Stomach (tissue), 9 donors: ENCODE results near the gene GNG3. TPM values are rescaled to one million over a fixed set of nuclear protein-coding genes. Genes with fewer than 3 reads are reported as not detected.
A peak's percentile ranks its signal among the peaks of the same experiment; 100 is the strongest.
"Not testable (repeated sequence)": the region's sequence is repeated elsewhere in the genome, so short reads cannot be mapped to it uniquely, and the experiment has no call there.

Experiments
- DNase-seq, 2 donors: peaks; one replicate each; pipeline versions ENCODE4 v3.0.0 to v3.0.0-alpha.2; 2013 to 2019
- H3K27ac ChIP-seq, 5 donors: fragments of 200-600 bp in 4 of 5; sonication (generic) in 4 of 5; one replicate each; pipeline ENCODE4 v1.5.1; 2013 to 2019; ENCODE audit warnings: mild to moderate bottlenecking in 1 of 5, moderate library complexity in 1 of 5
- H3K27me3 ChIP-seq, 3 donors: fragments of 200-600 bp; sonication (generic); one replicate each; pipeline ENCODE4 v1.5.1; 2017 to 2019; ENCODE audit warnings: mixed run types in 1 of 3
- H3K36me3 ChIP-seq, 4 donors: fragments of 200-600 bp; sonication (generic); 1 replicate in 3 of 4; 2 replicates in 1 of 4; pipeline ENCODE4 v1.5.1; 2016 to 2019
- H3K4me1 ChIP-seq, 4 donors: fragments of 200-600 bp; sonication (generic); one replicate each; pipeline ENCODE4 v1.5.1; 2016 to 2019
- H3K4me3 ChIP-seq, 4 donors: fragments of 200-600 bp; sonication (generic) in 3 of 4; one replicate each; pipeline ENCODE4 v1.5.1; 2016 to 2019; ENCODE audit warnings: mild to moderate bottlenecking in 1 of 4
- H3K9me3 ChIP-seq, 4 donors: fragments of 200-600 bp; sonication (generic); one replicate each; pipeline ENCODE4 v1.5.1; 2016 to 2019
- CTCF ChIP-seq, 7 experiments: fragments of 450-650 bp in 4 of 7; fragments of 200-600 bp in 3 of 7; sonication (generic) in 3 of 7; IDR thresholded peaks; one replicate each; pipeline ENCODE4 v1.5.1; 2016 to 2019; ENCODE audit warnings: antibody characterized with exemption in 7 of 7, control low read depth in 2 of 7, mild to moderate bottlenecking in 1 of 7
- EP300 ChIP-seq: sonication (generic); formaldehyde crosslinking; IDR thresholded peaks from one replicate; pipeline ENCODE4 v1.6.1; 2017; ENCODE audit warnings: antibody characterized with exemption
- POLR2A ChIP-seq, 4 donors: fragments of 450-650 bp; IDR thresholded peaks; one replicate each; pipeline ENCODE4 v1.6.1; 2016; ENCODE audit warnings: antibody characterized with exemption in 4 of 4, control low read depth in 2 of 4, mild to moderate bottlenecking in 1 of 4, moderate library complexity in 1 of 4
- POLR2AphosphoS5 ChIP-seq, 3 donors: sonication (generic); formaldehyde crosslinking; IDR thresholded peaks; one replicate each; pipeline ENCODE4 v1.6.1; 2016; ENCODE audit warnings: antibody characterized with exemption in 3 of 3
- WGBS, 5 donors: extraction: QIAGEN DNeasy Blood & Tissue Kit in 3 of 5; methylation state at CpG; one replicate each; pipeline versions ENCODE4 v1.1.5 to v1.1.7; 2013 to 2018; 5-methylcytosine and 5-hydroxymethylcytosine counted together
- intact Hi-C: fragments of 100-400 bp; cut with DNase I; formaldehyde crosslinking; loops from one replicate; pipeline ENCODE4 v1.15.1; 2023; ENCODE audit warnings: low total_unique reads
- polyA plus RNA-seq, 3 donors: library from polyadenylated mRNA; stranded (reverse); fragments of 200-250 nt; gene quantifications; one replicate each; pipeline ENCODE4 v1.2.3, GENCODE V29; 2013
- total RNA-seq, 5 donors: library from RNA; depleted of rRNA; stranded (reverse); fragments of >200 nt; gene quantifications; one replicate each; pipeline versions ENCODE4 v1.1.0 to v1.2.3, GENCODE V29; 2014 to 2016
- donor health status: healthy with polysubstance abuse.
- donor health status: Bipolar disorder and iron deficiency.
- donor health status: healthy.

The GNG3 gene
- total and polyA plus RNA-seq, 8 donors = 0.75 TPM; not detected in 7

GRCh38 chr11:62726915-62727164, 19.4 kb downstream of the GNG3 start:
- Histone ChIP-seq H3K36me3 (peaks cover 27 to 37% (median 37%) of the 10 kb centered on the region in 4 donors), H3K9me3 (no peaks in the 10 kb centered on the region), H3K27me3 (no peaks in the 10 kb centered on the region), H3K4me1 (peaks cover 35 to 73% (median 57%) of the 10 kb centered on the region in 4 donors), H3K4me3 (peak overlapping the region; percentile 88 to 99 (median 93)), H3K27ac (peak overlapping the region; percentile 90 to 99 (median 95))
- intact Hi-C loops = no loop called here
- no peak for DNase-seq
- TF ChIP-seq CTCF (IDR thresholded peaks at IDR 0.05) (no peak), EP300 (no peak), POLR2AphosphoS5 (IDR thresholded peaks at IDR 0.05) (no peak), POLR2A (IDR thresholded peaks at IDR 0.05) (no peak)
- 0 to 1% (median 0%) methylated on average over 1 to 37 of the region's 37 CpGs for WGBS, 5 donors

- H3K4me1 ChIP-seq = peaks cover 35 to 72% (median 58%) of the 10 kb centered on the region in 4 donors
- H3K4me3 ChIP-seq = peak within 1 kb of the TSS; percentile 88 to 99 (median 93)
- H3K27ac ChIP-seq = peak within 1 kb of the TSS; percentile 90 to 99 (median 95)
- 0 to 1% (median 0%) methylated on average over 48 to 72 of the region's 72 CpGs for WGBS, 5 donors
- TF ChIP-seq POLR2A (IDR thresholded peaks at IDR 0.05) (peak in 1 of 4 donors; percentile 81), POLR2AphosphoS5 (IDR thresholded peaks at IDR 0.05) (peak; percentile 78 to 96 (median 93)), CTCF (IDR thresholded peaks at IDR 0.05) (no peak), EP300 (no peak)
- H3K9me3 ChIP-seq = no peaks in the 10 kb centered on the region
- peak; percentile 99 to 100 for DNase-seq
- intact Hi-C loops = no loop called here
- no peaks in the 10 kb centered on the region for H3K27me3 ChIP-seq
- H3K36me3 ChIP-seq = peaks cover 22 to 36% (median 32%) of the 10 kb centered on the region in 4 donors
Measured at GRCh38 chr11:62727165-62727871, 19.8 kb downstream of the GNG3 start, which contains the start of gene HNRNPUL2. Gene HNRNPUL2 (minus strand): TSS chr11:62727457. CDS start chr11:62727156, 301 bp downstream.

- Histone ChIP-seq H3K36me3 (peaks cover 17 to 35% (median 29%) of the 10 kb centered on the region in 4 donors), H3K27ac (peak overlapping the region; percentile 90 to 99 (median 95)), H3K4me3 (peak overlapping the region; percentile 88 to 99 (median 93)), H3K9me3 (no peaks in the 10 kb centered on the region), H3K27me3 (no peaks in the 10 kb centered on the region), H3K4me1 (peaks cover 35 to 72% (median 57%) of the 10 kb centered on the region in 4 donors)
- 0 to 1% (median 0%) methylated on average over 20 of the region's 20 CpGs for WGBS, 5 donors
- no peak for TF ChIP-seq EP300
- no peak for TF ChIP-seq CTCF (IDR thresholded peaks at IDR 0.05)
- TF ChIP-seq POLR2AphosphoS5 (IDR thresholded peaks at IDR 0.05) = no peak
- no peak for TF ChIP-seq POLR2A (IDR thresholded peaks at IDR 0.05)
- peak; percentile 86 to 98 for DNase-seq
- intact Hi-C loops = no loop called here
Measured at GRCh38 chr11:62727872-62728170, 20.3 kb downstream of the GNG3 start.

GRCh38 chr11:62728171-62728988, 20.9 kb downstream of the GNG3 start, which contains the start of gene TTC9C:
Gene TTC9C (plus strand): TSS chr11:62728486. CDS start chr11:62728849, 363 bp downstream.
- 0 to 1% (median 0%) methylated on average over 28 to 29 of the region's 29 CpGs for WGBS, 5 donors
- H3K36me3 ChIP-seq = peaks cover 14 to 35% (median 29%) of the 10 kb centered on the region in 4 donors
- peaks cover 35 to 72% (median 54%) of the 10 kb centered on the region in 4 donors for H3K4me1 ChIP-seq
- peak within 1 kb of the TSS; percentile 90 to 99 (median 95) for H3K27ac ChIP-seq
- intact Hi-C loops = no loop called here
- peak; percentile 90 to 95 for DNase-seq
- H3K27me3 ChIP-seq = no peaks in the 10 kb centered on the region
- H3K4me3 ChIP-seq = peak within 1 kb of the TSS; percentile 88 to 99 (median 93)
- TF ChIP-seq CTCF (IDR thresholded peaks at IDR 0.05) = no peak
- TF ChIP-seq EP300 = no peak
- TF ChIP-seq POLR2AphosphoS5 (IDR thresholded peaks at IDR 0.05) = peak in 2 of 3 donors; percentile 72 to 91
- peak in 1 of 4 donors; percentile 21 for TF ChIP-seq POLR2A (IDR thresholded peaks at IDR 0.05)
- H3K9me3 ChIP-seq = no peaks in the 10 kb centered on the region

- Histone ChIP-seq H3K4me3 (peak overlapping the region; percentile 88 to 99 (median 93)), H3K27ac (peak overlapping the region in 3 of 5 donors; percentile 90 to 95 (median 94))
- 70 to 82% (median 77%) methylated on average over 14 of the region's 14 CpGs for WGBS, 5 donors
Measured at GRCh38 chr11:62730076-62730475, 22.6 kb downstream of the GNG3 start.

More at GRCh38 chr11:62730076-62730475, 22.6 kb downstream of the GNG3 start:
- H3K27me3 ChIP-seq, H3K9me3 ChIP-seq, DNase-seq, intact Hi-C loops: not testable (repeated sequence)
- Histone ChIP-seq H3K36me3 (peaks cover 20 to 43% (median 37%) of the 10 kb centered on the region in 4 donors), H3K4me1 (peaks cover 20 to 61% (median 38%) of the 10 kb centered on the region in 4 donors)
